Endothelial cell of umbilical vein (primary cell): ENCODE measurements around the gene SH3BGRL2. TPM values are rescaled to one million over a fixed set of nuclear protein-coding genes. Genes with fewer than 3 reads are reported as not detected.
"Not testable (repeated sequence)": the region's sequence is repeated elsewhere in the genome, so short reads cannot be mapped to it uniquely, and the experiment has no call there.

Experiments used
- BruUV-seq: library from RNA; stranded (reverse); fragments of 400-500 nt; replicated peaks from 2 replicates; lab custom pipeline; 2021; lab: Mats Ljungman, UMichigan
- CTCF ChIA-PET: fragments of 300-600, 350-600 bp; sonication (Branson Sonifier 250); formaldehyde crosslinking; loops from one replicate; lab custom pipeline; 2021; ENCODE audit warnings: antibody characterized with exemption, inconsistent platforms; lab: Charles Lee
- POLR2A ChIA-PET: fragments of 300-600, 350-600 bp; sonication (Branson Sonifier 250); formaldehyde crosslinking; loops from one replicate; lab custom pipeline; 2021; ENCODE audit warnings: antibody characterized with exemption, inconsistent platforms; lab: Charles Lee
- DNase-seq: peaks from one replicate; pipeline ENCODE4 v3.0.0-alpha.2; 2011; ENCODE audit warnings: low read depth, low spot score
- FAIRE-seq: peaks from 2 replicates; lab custom pipeline; 2011; peaks lifted over from hg19 to GRCh38; lab: Jason Lieb, UNC
- H2AFZ ChIP-seq: 2 replicates; pipeline ENCODE4 v1.6.0; 2012; ENCODE audit warnings: low read depth, low read length, control low read depth, inconsistent platforms
- H3K27ac ChIP-seq: 2 replicates; pipeline ENCODE4 v1.5.1; 2011; ENCODE audit warnings: low read depth, mild to moderate bottlenecking, control low read depth, low read length, moderate library complexity; ENCODE audit not compliant: insufficient read depth
- H3K27me3 ChIP-seq, 2 experiments: 2 replicates each; pipeline versions ENCODE4 v1.6.0 to v1.6.1; 2011; ENCODE audit warnings: low read length in 2 of 2, mixed read lengths in 1 of 2; ENCODE audit not compliant: control insufficient read depth in 2 of 2, insufficient read depth in 2 of 2
- H3K36me3 ChIP-seq, 2 experiments: 2 replicates in 1 of 2; 3 replicates in 1 of 2; pipeline ENCODE4 v1.5.1; 2011; ENCODE audit warnings: low read length in 2 of 2, mild to moderate bottlenecking in 1 of 2, moderate library complexity in 1 of 2; ENCODE audit not compliant: control insufficient read depth in 2 of 2, insufficient read depth in 2 of 2; ENCODE audit errors: extremely low read depth in 1 of 2
- H3K4me1 ChIP-seq: 3 replicates; pipeline ENCODE4 v1.5.1; 2011; ENCODE audit warnings: mild to moderate bottlenecking, low read length; ENCODE audit not compliant: control insufficient read depth, insufficient read depth; ENCODE audit errors: extremely low read depth
- H3K4me2 ChIP-seq: 2 replicates; pipeline ENCODE4 v1.6.1; 2011; ENCODE audit warnings: low read length, control low read depth, mixed read lengths; ENCODE audit not compliant: insufficient read depth
- H3K4me3 ChIP-seq, 3 experiments: fragments of 200-600 bp in 1 of 3; sonication (generic), shearing (Covaris generic) in 1 of 3; replicated peaks in 1 of 3; 2 replicates each; pipeline ENCODE4 v1.5.1; 2011 to 2016; ENCODE audit warnings: control low read depth in 3 of 3, low read length in 3 of 3, mild to moderate bottlenecking in 2 of 3, inconsistent platforms in 1 of 3, low read depth in 1 of 3, moderate library complexity in 1 of 3; ENCODE audit not compliant: insufficient read depth in 1 of 3
- H3K79me2 ChIP-seq: 2 replicates; pipeline ENCODE4 v1.6.0; 2012; ENCODE audit warnings: low read length, inconsistent platforms; ENCODE audit not compliant: control insufficient read depth, insufficient read depth
- H3K9ac ChIP-seq: replicated peaks from 2 replicates; pipeline ENCODE3; 2011; ENCODE audit warnings: low read length, control low read depth; ENCODE audit not compliant: insufficient read depth; ENCODE audit errors: extremely low read depth
- H3K9me1 ChIP-seq: replicated peaks from 3 replicates; pipeline ENCODE4 v1.6.0; 2011; ENCODE audit warnings: mild to moderate bottlenecking, low read length; ENCODE audit not compliant: control insufficient read depth, insufficient read depth; ENCODE audit errors: extremely low read depth
- H3K9me3 ChIP-seq: replicated peaks from 2 replicates; pipeline ENCODE4 v1.5.1; 2012; ENCODE audit warnings: low read length, inconsistent platforms; ENCODE audit not compliant: control insufficient read depth, insufficient read depth
- H4K20me1 ChIP-seq: replicated peaks from 2 replicates; pipeline ENCODE3; 2011; ENCODE audit warnings: mild to moderate bottlenecking, low read length; ENCODE audit not compliant: control insufficient read depth, insufficient read depth; ENCODE audit errors: extremely low read depth
- CTCF ChIP-seq, 2 donors: IDR thresholded peaks; 1 replicate in 1 of 2; 2 replicates in 1 of 2; pipeline ENCODE4 v1.5.1; 2011; ENCODE audit warnings: low read length in 2 of 2, mild to moderate bottlenecking in 2 of 2, moderate library complexity in 2 of 2, control low read depth in 1 of 2, inconsistent platforms in 1 of 2, low read depth in 1 of 2; ENCODE audit not compliant: insufficient read depth in 1 of 2; ENCODE audit errors: extremely low read depth in 1 of 2
- EZH2 ChIP-seq: IDR thresholded peaks from 2 replicates; pipeline ENCODE4 v1.6.1; 2012; ENCODE audit warnings: borderline replicate concordance, low read depth, mild to moderate bottlenecking, moderate library complexity, low read length, inconsistent platforms; ENCODE audit not compliant: severe bottlenecking
- FOS ChIP-seq: IDR thresholded peaks from 2 replicates; pipeline ENCODE4 v1.6.1; 2011; ENCODE audit warnings: mild to moderate bottlenecking, low read length, moderate library complexity, borderline replicate concordance; ENCODE audit not compliant: insufficient read depth
- GATA2 ChIP-seq: IDR thresholded peaks from 2 replicates; pipeline ENCODE4 v1.7.0; 2011; ENCODE audit warnings: low read depth, mild to moderate bottlenecking, moderate library complexity, mixed read lengths, low read length; ENCODE audit not compliant: insufficient read length, insufficient read depth
- JUN ChIP-seq: IDR thresholded peaks from 2 replicates; pipeline ENCODE4 v1.6.1; 2011; ENCODE audit warnings: borderline replicate concordance, low read depth; ENCODE audit not compliant: insufficient read length, insufficient read depth
- MAX ChIP-seq: IDR thresholded peaks from 2 replicates; pipeline ENCODE4 v1.6.1; 2011; ENCODE audit not compliant: insufficient read depth, insufficient read length
- MYC ChIP-seq: IDR thresholded peaks from one replicate; pipeline ENCODE4 v1.6.1; 2011; ENCODE audit warnings: mild to moderate bottlenecking, low read depth, low read length
- POLR2A ChIP-seq: IDR thresholded peaks from 2 replicates; pipeline ENCODE4 v1.6.1; 2012; ENCODE audit warnings: low read depth, mild to moderate bottlenecking, control low read depth, low read length
- POLR2AphosphoS5 ChIP-seq: IDR thresholded peaks from 2 replicates; pipeline ENCODE4 v1.6.1; 2012; ENCODE audit warnings: low read depth, mild to moderate bottlenecking, control low read depth, low read length, moderate library complexity; ENCODE audit not compliant: insufficient read depth
- dilution Hi-C: fragments of 300-500 bp; cut with MboI; formaldehyde crosslinking; loops from one replicate; pipeline ENCODE4 v1.15.0; 2019; ENCODE audit warnings: low sequenced_read_pairs; ENCODE audit not compliant: extremely low pct_ligation_motif_present
- intact Hi-C: fragments of 100-400 bp; cut with micrococcal nuclease; formaldehyde crosslinking; loops from one replicate; pipeline ENCODE4 v1.10.0; 2022
- polyA plus RNA-seq, 4 experiments: library from polyadenylated mRNA; depleted of rRNA in 3 of 4; stranded (reverse) in 3 of 4; unstranded in 1 of 4; fragments of >200 nt; gene quantifications; 2 replicates each; pipeline versions ENCODE4 v1.2.1 to v1.2.3, GENCODE V29; 2011 to 2012; ENCODE audit warnings: missing spikeins in 1 of 4
- total RNA-seq: library from RNA; stranded (reverse); gene quantifications from 2 replicates; pipeline ENCODE4 v1.2.3, GENCODE V29; 2021

The SH3BGRL2 gene
- total and polyA plus RNA-seq, 2 donors (not counting 3 experiments of a cell fraction or from before 2014, with no cell fraction given): 3.2 to 10.7 TPM

- dilution Hi-C loops: no loop called here
- no peak for FAIRE-seq
- no peak overlapping the region for H3K4me2 ChIP-seq
- no peaks in the 10 kb centered on the region for H3K36me3 ChIP-seq
- no peaks in the 10 kb centered on the region for H3K9me1 ChIP-seq
- peaks cover 8% of the 10 kb centered on the region for H3K79me2 ChIP-seq
- no peak for DNase-seq
- H3K27ac ChIP-seq: no peak overlapping the region
- H4K20me1 ChIP-seq: no peaks in the 10 kb centered on the region
- H3K9ac ChIP-seq: no peak overlapping the region
- H3K4me3 ChIP-seq: no peak overlapping the region
- H3K27me3 ChIP-seq: no peaks in the 10 kb centered on the region
- H3K4me1 ChIP-seq: no peaks in the 10 kb centered on the region
- H2AFZ ChIP-seq: no peak overlapping the region
- no peaks in the 10 kb centered on the region for H3K9me3 ChIP-seq
- CTCF ChIA-PET: no interaction called here
- no TSS peak for BruUV-seq
- TF ChIP-seq JUN (no peak), FOS (no peak), CTCF (IDR thresholded peaks at IDR 0.05; ENCODE audit: extremely low read depth in 1 of 2, insufficient read depth in 1 of 2, low read depth in 1 of 2, low read length in 2 of 2) (no peak), POLR2AphosphoS5 (no peak), MAX (no peak), MYC (no peak), EZH2 (no peak), POLR2A (no peak), GATA2 (no peak)
- intact Hi-C loops: no loop called here
- POLR2A ChIA-PET: no interaction called here
Measured at GRCh38 chr6:79657238-79657637, 26.1 kb downstream of the SH3BGRL2 start.

GRCh38 chr6:79663655-79664054 lies 32.5 kb downstream of the SH3BGRL2 start:
- POLR2A ChIA-PET, FAIRE-seq: not testable (repeated sequence)

More at GRCh38 chr6:79663655-79664054, 32.5 kb downstream of the SH3BGRL2 start:
- H3K9me3 ChIP-seq, H3K36me3 ChIP-seq, H3K9me1 ChIP-seq, dilution Hi-C loops, H3K79me2 ChIP-seq, H3K4me2 ChIP-seq, H3K4me1 ChIP-seq, H4K20me1 ChIP-seq, H3K27ac ChIP-seq, H2AFZ ChIP-seq, H3K27me3 ChIP-seq, H3K4me3 ChIP-seq, DNase-seq, BruUV-seq, H3K9ac ChIP-seq, intact Hi-C loops: not testable (repeated sequence)
- CTCF ChIA-PET: interaction anchor here (0.8 kb wide), 1 partner anchor 28 kb away, joined by 3 read pairs; no protein-coding TSS in a partner anchor
